ENCODE data around the gene DENND5B.

DNA sequence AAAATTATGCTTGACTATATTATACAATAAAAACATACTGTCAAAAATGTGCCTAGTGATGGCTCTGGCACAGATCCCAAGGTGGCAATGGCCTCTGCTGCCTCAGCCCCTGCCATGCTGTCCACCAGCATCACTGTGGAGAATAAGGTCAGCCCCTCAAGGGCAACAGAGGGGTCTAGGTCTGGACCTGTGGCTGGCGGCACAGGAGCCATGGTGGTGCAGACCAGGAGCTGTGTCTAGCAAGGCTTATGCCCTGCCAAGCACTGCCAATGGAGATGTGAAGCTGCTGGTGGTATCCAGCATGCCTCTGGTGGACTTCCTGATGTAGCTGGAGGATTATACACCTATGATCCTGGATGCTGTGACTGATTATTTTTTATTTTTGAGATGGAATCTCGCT, 125.9 kb downstream of the DENND5B start:
- TF ChIP-seq CTCF (IDR thresholded peaks at IDR 0.05; ENCODE audit: insufficient read depth, low read length) (no peak), POLR2AphosphoS5 (IDR thresholded peaks at IDR 0.05; ENCODE audit: low read depth) (no peak)
- TF ChIP-seq, protein P1, sequence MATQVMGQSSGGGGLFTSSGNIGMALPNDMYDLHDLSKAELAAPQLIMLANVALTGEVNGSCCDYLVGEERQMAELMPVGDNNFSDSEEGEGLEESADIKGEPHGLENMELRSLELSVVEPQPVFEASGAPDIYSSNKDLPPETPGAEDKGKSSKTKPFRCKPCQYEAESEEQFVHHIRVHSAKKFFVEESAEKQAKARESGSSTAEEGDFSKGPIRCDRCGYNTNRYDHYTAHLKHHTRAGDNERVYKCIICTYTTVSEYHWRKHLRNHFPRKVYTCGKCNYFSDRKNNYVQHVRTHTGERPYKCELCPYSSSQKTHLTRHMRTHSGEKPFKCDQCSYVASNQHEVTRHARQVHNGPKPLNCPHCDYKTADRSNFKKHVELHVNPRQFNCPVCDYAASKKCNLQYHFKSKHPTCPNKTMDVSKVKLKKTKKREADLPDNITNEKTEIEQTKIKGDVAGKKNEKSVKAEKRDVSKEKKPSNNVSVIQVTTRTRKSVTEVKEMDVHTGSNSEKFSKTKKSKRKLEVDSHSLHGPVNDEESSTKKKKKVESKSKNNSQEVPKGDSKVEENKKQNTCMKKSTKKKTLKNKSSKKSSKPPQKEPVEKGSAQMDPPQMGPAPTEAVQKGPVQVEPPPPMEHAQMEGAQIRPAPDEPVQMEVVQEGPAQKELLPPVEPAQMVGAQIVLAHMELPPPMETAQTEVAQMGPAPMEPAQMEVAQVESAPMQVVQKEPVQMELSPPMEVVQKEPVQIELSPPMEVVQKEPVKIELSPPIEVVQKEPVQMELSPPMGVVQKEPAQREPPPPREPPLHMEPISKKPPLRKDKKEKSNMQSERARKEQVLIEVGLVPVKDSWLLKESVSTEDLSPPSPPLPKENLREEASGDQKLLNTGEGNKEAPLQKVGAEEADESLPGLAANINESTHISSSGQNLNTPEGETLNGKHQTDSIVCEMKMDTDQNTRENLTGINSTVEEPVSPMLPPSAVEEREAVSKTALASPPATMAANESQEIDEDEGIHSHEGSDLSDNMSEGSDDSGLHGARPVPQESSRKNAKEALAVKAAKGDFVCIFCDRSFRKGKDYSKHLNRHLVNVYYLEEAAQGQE (IDR thresholded peaks at IDR 0.05; ENCODE audit: insufficient replicate concordance, low read depth) = no peak
